EH (cell line): Measurements from ENCODE around the gene SPATA9.

Experiments used
- DNase-seq: peaks from one replicate; pipeline ENCODE4 v3.0.0-alpha.2; 2015; ENCODE audit warnings: low read depth

SPATA9 gene

DNA sequence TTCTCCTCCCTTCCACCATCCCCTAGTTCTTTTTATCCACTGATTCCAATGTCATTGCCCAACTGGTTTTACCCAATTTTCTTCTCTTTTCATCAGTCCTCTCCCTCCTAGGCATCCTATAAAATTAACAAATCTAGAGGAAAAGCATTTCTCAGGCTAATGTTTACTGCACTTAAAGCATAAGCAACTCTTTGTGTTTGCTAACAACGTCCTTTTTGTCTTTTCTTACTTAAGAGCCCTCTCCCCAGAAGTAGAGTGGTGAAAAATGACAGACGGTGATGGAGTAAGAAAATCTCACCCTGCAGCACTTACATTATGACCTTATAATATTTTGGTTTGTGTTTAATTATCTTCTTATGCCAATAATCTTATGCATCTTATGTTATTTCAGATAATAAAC is 1.6 kb upstream of the SPATA9 start:
- DNase-seq = no peak

DNA sequence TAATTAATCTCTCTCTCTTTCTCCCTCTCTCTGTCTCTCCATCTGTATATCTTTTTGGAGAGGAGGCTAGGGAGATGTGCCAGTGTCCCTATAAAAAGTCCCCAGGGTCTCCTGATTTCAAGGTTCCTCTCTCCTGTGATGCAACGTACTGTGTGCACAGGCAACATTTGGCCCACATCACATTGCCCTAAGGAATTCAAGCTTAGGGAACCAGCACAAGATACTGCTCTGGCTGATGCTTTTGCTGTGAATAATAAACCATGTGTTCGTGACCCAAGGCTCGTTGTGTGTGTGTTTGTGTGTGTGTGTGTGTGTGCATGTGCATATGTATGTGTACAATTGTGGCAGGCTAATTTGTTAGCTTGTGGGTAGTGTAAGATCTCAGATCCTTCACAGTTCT is 9.7 kb downstream of the SPATA9 start:
- DNase-seq = peak; percentile 39

- DNase-seq = no peak
These were observed 10.2 kb downstream of the SPATA9 start for GRCh38 chr5:95672641-95673040.

- DNase-seq = no peak
These were observed 11.0 kb downstream of the SPATA9 start for GRCh38 chr5:95671826-95672225.

DNA sequence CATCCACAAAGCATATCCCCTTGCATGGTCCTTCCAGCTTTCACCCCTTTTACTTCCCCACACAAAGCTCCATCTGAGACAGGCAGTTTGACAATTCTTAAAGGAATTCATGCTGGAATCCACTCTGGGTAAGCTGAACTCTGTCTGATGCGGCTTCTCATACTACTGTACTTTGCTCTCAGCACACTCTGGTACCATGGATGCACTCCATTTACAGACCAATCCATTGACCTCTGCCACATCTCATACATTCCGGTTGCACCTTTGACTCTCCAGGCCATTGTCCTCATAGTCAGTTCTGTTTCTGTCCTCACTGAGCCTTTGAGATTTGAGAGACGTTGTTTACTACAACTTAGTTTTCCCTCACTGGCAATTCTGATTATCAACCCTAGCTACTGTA is 12.2 kb downstream of the SPATA9 start:
- DNase-seq = peak; percentile 46

DNA sequence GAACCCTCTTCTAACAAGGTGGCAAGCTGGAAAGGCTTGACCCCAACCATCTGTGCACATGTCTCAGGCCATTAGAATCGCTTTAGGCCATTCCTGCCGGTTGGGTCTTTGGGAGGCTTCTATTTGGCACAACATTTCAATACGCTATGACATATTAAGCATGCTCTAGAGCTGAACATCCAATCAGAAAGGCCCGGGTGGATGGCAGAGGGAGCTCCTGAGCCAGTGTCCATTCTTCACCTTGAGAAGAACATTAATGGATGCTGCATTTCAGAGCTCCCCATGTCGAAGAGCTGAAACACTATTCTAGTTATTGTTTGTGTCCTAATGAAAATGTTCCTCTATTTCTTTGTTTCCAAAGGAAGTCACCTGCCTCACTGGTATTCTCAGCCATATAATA is 12.8 kb downstream of the SPATA9 start:
- no peak for DNase-seq

- DNase-seq = peak; percentile 96
These were observed 13.3 kb downstream of the SPATA9 start for GRCh38 chr5:95669540-95669939.

DNA sequence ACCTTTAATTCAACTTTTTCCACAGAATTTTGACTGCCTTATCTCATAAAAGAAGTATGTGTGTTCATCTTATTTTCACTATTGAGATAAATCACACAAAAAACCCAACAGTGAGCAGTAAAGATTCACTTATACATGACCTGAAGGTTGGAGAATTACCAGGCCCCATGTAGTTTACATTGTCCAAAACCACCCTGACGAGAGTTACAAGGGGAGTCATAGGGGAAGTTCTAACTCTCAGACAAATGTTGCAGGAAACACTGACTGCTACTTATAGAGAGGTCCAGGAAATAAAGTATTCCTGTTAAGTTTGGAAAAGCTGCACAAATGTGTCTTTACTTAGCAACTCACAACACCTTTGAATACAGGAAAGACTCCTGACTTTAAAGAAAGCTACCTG is 14.1 kb downstream of the SPATA9 start:
- no peak for DNase-seq

DNA sequence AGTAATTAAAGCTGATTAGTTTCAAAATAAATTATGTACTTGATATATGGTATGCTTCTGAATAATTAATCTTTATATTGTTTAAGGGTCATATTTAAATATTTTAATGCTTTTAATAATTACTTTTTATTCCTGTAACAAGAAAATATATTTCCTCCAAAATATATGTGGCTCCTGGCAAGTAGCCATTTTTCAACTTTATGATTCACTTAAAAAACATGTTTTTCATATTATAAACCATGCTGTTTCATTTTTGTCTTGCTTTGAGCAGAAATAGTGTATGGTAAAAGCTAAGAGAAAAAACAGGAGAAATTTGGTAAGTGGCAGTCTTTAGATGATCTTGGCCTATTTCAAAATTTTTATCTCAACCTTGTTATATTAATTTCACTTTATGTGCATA is 14.6 kb downstream of the SPATA9 start:
- DNase-seq = peak; percentile 33

DNA sequence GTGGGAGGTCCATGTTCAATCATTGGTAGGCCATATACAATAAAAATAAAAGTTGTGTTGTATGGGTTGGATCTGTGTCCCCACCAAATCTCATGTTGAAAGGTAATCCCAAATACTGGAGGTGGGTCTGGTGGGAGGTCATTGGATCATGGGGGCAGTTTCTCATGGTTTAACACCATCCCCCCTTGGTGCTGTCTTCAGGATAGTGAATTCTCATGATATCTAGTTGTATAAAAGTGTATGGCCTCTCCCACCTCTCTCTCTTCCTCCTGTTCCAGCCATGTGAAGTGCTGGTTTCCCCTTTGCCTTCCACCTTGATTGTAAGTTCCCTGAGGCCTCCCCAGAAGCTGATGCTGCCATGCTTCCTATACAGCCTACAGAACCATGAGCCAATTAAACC is 15.1 kb downstream of the SPATA9 start:
- no peak for DNase-seq

- DNase-seq = no peak
These were observed 15.7 kb downstream of the SPATA9 start for GRCh38 chr5:95667061-95667618.

GRCh38 chr5:95664204-95664786 is 18.5 kb downstream of the SPATA9 start:
- DNase-seq = peak; percentile 58

- no peak for DNase-seq
These were observed 19.8 kb downstream of the SPATA9 start for GRCh38 chr5:95662946-95663345.

- no peak for DNase-seq
These were observed 22.7 kb downstream of the SPATA9 start for GRCh38 chr5:95660060-95660459.

DNA sequence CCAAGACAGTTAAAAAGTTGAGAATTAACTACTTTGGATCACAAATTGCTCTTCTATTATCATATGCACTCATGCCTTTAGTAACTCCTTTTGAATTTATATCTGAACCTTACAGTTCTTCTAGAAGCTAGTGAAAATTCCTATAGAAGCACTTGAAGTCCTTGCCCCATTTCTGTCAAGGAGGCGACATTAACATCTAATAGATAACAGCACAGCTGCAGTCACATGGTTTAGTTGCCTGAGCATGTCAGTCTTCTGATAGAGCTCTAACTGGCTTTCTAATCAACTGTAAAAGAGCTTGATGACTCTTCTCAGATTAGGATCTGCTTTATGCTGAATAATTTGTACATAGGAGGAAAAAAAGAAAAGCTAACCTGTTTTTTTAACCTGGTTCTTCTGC is 27.2 kb downstream of the SPATA9 start:
- no peak for DNase-seq

GRCh38 chr5:95654196-95654595 is 28.6 kb downstream of the SPATA9 start:
- no peak for DNase-seq

GRCh38 chr5:95652849-95653248 is 29.9 kb downstream of the SPATA9 start:
- DNase-seq = no peak

- no peak for DNase-seq
These were observed 32.8 kb downstream of the SPATA9 start for GRCh38 chr5:95649842-95650620.

DNA sequence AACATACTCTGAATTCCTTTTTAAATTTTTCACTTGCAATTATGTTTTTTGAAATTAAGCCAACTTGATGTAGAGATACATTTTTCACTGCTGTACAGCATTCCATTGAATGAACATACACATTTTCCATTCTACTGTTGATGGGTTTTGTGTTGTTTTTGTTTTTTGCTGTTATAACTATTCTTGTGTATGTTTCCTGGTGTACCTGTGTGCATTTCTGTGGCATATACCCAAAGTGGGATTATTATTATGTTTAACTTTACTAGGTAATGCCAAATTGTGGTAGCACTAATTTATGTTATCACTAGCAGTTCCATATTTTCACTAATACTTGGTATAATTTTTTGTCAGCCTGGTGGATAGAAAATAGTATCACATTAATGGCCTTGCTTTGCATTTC is 33.5 kb downstream of the SPATA9 start:
- no peak for DNase-seq

- peak; percentile 11 for DNase-seq
These were observed 34.6 kb downstream of the SPATA9 start for GRCh38 chr5:95647886-95648860.

DNA sequence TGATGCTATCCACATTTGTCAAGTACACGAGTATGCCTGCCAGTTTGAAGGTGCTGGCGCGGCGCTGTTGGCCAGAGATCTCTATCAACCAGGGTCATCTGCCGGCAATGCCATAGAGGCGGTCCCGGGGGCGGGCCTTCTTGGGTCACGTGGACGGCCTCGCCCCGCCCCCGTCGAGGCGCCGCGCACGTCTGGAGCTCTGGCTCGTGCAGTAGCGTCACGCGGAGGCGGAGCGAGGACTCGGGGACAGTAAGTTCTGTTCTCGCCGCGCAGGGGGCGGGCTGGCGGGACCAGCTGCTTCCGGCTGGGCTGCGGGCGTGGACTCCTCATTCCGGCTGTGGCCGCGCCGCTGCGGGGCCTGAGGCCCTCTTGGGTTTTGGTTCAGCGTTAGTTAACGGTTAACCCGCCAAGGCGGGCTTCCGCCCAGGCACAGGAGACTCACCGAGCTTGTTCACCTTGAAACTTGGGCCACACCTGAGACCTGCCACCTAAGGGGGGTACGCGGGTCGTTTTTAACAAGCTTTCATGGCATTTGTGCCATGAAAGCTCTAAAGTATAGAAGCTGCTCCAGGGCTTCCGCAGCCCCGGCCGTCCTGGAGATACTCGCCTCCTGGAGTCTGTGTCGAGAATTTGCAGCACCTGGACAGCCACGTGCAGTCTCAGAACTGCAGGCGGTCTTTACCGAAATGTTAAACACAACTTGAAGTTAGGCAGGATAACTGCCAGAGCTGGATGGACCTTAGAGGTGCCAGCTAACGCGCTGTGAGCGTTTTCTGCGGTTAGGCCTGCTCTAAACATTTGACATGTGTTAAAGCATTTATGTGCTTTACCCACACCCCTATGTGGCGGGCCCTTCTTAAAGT is 36.0 kb downstream of the SPATA9 start, which contains the start of gene RFESD:
Gene RFESD (plus strand): TSS at position 209 of the 863 bp plus-strand sequence. CDS start 5,495 bp downstream, outside the sequence.
- peak; percentile 97 for DNase-seq
